Neural progenitor cell (in vitro differentiated cells): ENCODE measurements around the gene HAND1.

Source experiments
- EZH2 ChIP-seq: fragments of 200-600 bp; sonication (generic); IDR thresholded peaks from 2 replicates; pipeline ENCODE4 v1.6.1; 2017; ENCODE audit warnings: antibody characterized with exemption, mild to moderate bottlenecking, moderate library complexity
- EZH2phosphoT487 ChIP-seq: fragments of 200-600 bp; sonication (generic); IDR thresholded peaks from 2 replicates; pipeline ENCODE4 v1.6.1; 2017; ENCODE audit warnings: antibody characterized with exemption
- TF ChIP-seq, protein P1 (sequence below): fragments of 200-600 bp; sonication (generic); IDR thresholded peaks from 2 replicates; pipeline ENCODE4 v1.5.1; 2017; ENCODE audit warnings: antibody characterized with exemption, mild to moderate bottlenecking

DNA sequence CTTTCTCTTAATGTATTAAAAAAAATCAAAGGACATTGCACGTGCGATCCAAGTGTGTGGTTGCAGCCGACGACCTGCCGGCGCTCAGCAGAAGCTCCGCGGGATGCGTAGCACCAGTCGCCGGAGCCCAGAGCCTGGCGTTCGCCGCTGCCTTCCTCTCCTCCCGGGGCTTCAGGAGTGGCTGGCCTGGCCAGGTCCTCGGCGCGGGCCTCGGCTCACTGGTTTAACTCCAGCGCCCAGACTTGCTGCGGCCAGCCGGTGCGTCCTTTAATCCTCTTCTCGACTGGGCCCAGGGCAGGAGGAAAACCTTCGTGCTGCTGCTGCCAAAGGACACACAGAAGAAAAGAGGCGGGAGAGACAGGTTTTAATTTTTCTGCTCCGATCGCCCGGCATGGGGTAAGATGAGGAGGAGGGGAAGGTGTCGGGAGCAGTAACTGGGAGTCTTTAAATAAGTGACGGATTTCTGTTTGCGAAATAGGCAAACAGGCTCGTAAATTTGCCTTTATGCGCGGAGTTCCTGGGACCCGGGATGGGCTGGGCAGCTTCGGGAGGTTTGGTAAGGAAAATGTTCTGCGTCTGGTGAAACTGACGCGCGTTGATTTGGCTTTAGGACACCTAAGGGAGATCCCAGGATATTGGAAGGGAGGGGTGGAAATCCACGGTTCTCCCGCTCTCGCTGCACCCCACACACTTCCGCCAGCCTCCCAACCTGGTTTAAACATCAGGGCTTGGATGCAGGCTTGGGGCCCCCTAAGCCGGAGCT is 2.3 kb downstream of the HAND1 start:
- TF ChIP-seq, protein P1, sequence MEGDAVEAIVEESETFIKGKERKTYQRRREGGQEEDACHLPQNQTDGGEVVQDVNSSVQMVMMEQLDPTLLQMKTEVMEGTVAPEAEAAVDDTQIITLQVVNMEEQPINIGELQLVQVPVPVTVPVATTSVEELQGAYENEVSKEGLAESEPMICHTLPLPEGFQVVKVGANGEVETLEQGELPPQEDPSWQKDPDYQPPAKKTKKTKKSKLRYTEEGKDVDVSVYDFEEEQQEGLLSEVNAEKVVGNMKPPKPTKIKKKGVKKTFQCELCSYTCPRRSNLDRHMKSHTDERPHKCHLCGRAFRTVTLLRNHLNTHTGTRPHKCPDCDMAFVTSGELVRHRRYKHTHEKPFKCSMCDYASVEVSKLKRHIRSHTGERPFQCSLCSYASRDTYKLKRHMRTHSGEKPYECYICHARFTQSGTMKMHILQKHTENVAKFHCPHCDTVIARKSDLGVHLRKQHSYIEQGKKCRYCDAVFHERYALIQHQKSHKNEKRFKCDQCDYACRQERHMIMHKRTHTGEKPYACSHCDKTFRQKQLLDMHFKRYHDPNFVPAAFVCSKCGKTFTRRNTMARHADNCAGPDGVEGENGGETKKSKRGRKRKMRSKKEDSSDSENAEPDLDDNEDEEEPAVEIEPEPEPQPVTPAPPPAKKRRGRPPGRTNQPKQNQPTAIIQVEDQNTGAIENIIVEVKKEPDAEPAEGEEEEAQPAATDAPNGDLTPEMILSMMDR = no peak
- TF ChIP-seq EZH2phosphoT487 = peak; percentile 78
- TF ChIP-seq EZH2 = no peak
